Vagina (tissue), 2 donors: ENCODE measurements around the gene TLCD1. TPM values are rescaled to one million over a fixed set of nuclear protein-coding genes. Genes with fewer than 3 reads are reported as not detected.

Source experiments
- DNase-seq, 2 donors: peaks; one replicate each; pipeline ENCODE4 v3.0.0-alpha.2; 2017; ENCODE audit errors: extremely low spot score in 2 of 2
- H3K27ac ChIP-seq: fragments of 200-600 bp; sonication (generic); one replicate; pipeline ENCODE4 v1.5.1; 2019
- H3K27me3 ChIP-seq: fragments of 200-600 bp; sonication (generic); one replicate; pipeline ENCODE4 v1.5.1; 2019
- H3K36me3 ChIP-seq, 2 donors: fragments of 200-600 bp; sonication (generic); one replicate each; pipeline ENCODE4 v1.5.1; 2017 to 2019
- H3K4me1 ChIP-seq: fragments of 200-600 bp; sonication (generic); one replicate; pipeline ENCODE4 v1.5.1; 2019
- H3K4me3 ChIP-seq, 2 donors: fragments of 200-600 bp; sonication (generic); 1 replicate in 1 of 2; 2 replicates in 1 of 2; pipeline ENCODE4 v1.5.1; 2016 to 2019
- H3K9me3 ChIP-seq: fragments of 200-600 bp; sonication (generic); one replicate; pipeline ENCODE4 v1.5.1; 2019
- CTCF ChIP-seq, 3 experiments: fragments of 450-650 bp in 2 of 3; fragments of 200-600 bp in 1 of 3; sonication (generic) in 1 of 3; IDR thresholded peaks; one replicate each; pipeline ENCODE4 v1.5.1; 2017 to 2019; ENCODE audit warnings: antibody characterized with exemption in 3 of 3, mild to moderate bottlenecking in 2 of 3, moderate library complexity in 2 of 3
- POLR2A ChIP-seq, 2 donors: fragments of 450-650 bp; IDR thresholded peaks; one replicate each; pipeline ENCODE4 v1.6.1; 2017; ENCODE audit warnings: antibody characterized with exemption in 2 of 2, mild to moderate bottlenecking in 2 of 2, moderate library complexity in 2 of 2
- POLR2AphosphoS5 ChIP-seq, 2 donors: sonication (generic); formaldehyde crosslinking; IDR thresholded peaks; one replicate each; pipeline ENCODE4 v1.9.0; 2017; ENCODE audit warnings: antibody characterized with exemption in 2 of 2, mild to moderate bottlenecking in 2 of 2, low read depth in 1 of 2; ENCODE audit not compliant: insufficient read depth in 1 of 2
- intact Hi-C: fragments of 100-400 bp; cut with DNase I; formaldehyde crosslinking; loops from one replicate; pipeline ENCODE4 v1.15.1; 2023
- total RNA-seq: library from RNA; depleted of rRNA; stranded (reverse); fragments of >200 nt; gene quantifications from one replicate; pipeline ENCODE4 v1.2.3, GENCODE V29; 2016

Gene TLCD1
- total RNA-seq, 1 donor from 2014 or later: 2.9 TPM

GRCh38 chr17:28698253-28698941 lies 27.6 kb downstream of the TLCD1 start:
- no peaks in the 10 kb centered on the region for H3K9me3 ChIP-seq
- peaks cover 11 to 99% of the 10 kb centered on the region in 2 donors for H3K36me3 ChIP-seq
- TF ChIP-seq POLR2AphosphoS5 (IDR thresholded peaks at IDR 0.05; ENCODE audit: insufficient read depth in 1 of 2, low read depth in 1 of 2): no peak
- TF ChIP-seq POLR2A (IDR thresholded peaks at IDR 0.05): no peak
- no peak for TF ChIP-seq CTCF (IDR thresholded peaks at IDR 0.05)
- intact Hi-C loops: no loop called here
- no peaks in the 10 kb centered on the region for H3K4me1 ChIP-seq
- H3K27me3 ChIP-seq: no peaks in the 10 kb centered on the region
- H3K4me3 ChIP-seq: no peak overlapping the region
- no peak overlapping the region for H3K27ac ChIP-seq
- DNase-seq: no peak

- Histone ChIP-seq H3K36me3 (peaks cover 5 to 84% of the 10 kb centered on the region in 2 donors), H3K4me1 (no peaks in the 10 kb centered on the region), H3K27me3 (no peaks in the 10 kb centered on the region), H3K4me3 (no peak overlapping the region), H3K9me3 (no peaks in the 10 kb centered on the region), H3K27ac (no peak overlapping the region)
- TF ChIP-seq POLR2A (IDR thresholded peaks at IDR 0.05): no peak
- TF ChIP-seq POLR2AphosphoS5 (IDR thresholded peaks at IDR 0.05; ENCODE audit: insufficient read depth in 1 of 2, low read depth in 1 of 2): no peak
- no peak for TF ChIP-seq CTCF (IDR thresholded peaks at IDR 0.05)
- intact Hi-C loops: no loop called here
- DNase-seq: no peak
Observed at GRCh38 chr17:28693869-28694268, 32.2 kb downstream of the TLCD1 start.

GRCh38 chr17:28689011-28689410 lies 37.0 kb downstream of the TLCD1 start:
- H3K9me3 ChIP-seq: no peaks in the 10 kb centered on the region
- no peak overlapping the region for H3K27ac ChIP-seq
- no peak overlapping the region for H3K4me3 ChIP-seq
- H3K4me1 ChIP-seq: no peaks in the 10 kb centered on the region
- no peaks in the 10 kb centered on the region for H3K27me3 ChIP-seq
- intact Hi-C loops: no loop called here
- TF ChIP-seq CTCF (IDR thresholded peaks at IDR 0.05): no peak
- TF ChIP-seq POLR2A (IDR thresholded peaks at IDR 0.05): no peak
- no peak for TF ChIP-seq POLR2AphosphoS5 (IDR thresholded peaks at IDR 0.05; ENCODE audit: insufficient read depth in 1 of 2, low read depth in 1 of 2)
- peaks cover 8 to 85% of the 10 kb centered on the region in 2 donors for H3K36me3 ChIP-seq
- no peak for DNase-seq

GRCh38 chr17:28688481-28688880 lies 37.6 kb downstream of the TLCD1 start:
- Histone ChIP-seq H3K27ac (no peak overlapping the region), H3K36me3 (peaks cover 8 to 85% of the 10 kb centered on the region in 2 donors), H3K4me3 (no peak overlapping the region), H3K27me3 (no peaks in the 10 kb centered on the region), H3K9me3 (no peaks in the 10 kb centered on the region), H3K4me1 (no peaks in the 10 kb centered on the region)
- intact Hi-C loops: no loop called here
- TF ChIP-seq POLR2A (IDR thresholded peaks at IDR 0.05): no peak
- no peak for TF ChIP-seq CTCF (IDR thresholded peaks at IDR 0.05)
- TF ChIP-seq POLR2AphosphoS5 (IDR thresholded peaks at IDR 0.05; ENCODE audit: insufficient read depth in 1 of 2, low read depth in 1 of 2): no peak
- DNase-seq: no peak

- Histone ChIP-seq H3K36me3 (peaks cover 8 to 99% of the 10 kb centered on the region in 2 donors), H3K4me1 (no peaks in the 10 kb centered on the region), H3K9me3 (no peaks in the 10 kb centered on the region), H3K27me3 (no peaks in the 10 kb centered on the region), H3K27ac (no peak overlapping the region), H3K4me3 (no peak overlapping the region)
- DNase-seq: no peak
- intact Hi-C loops: no loop called here
- no peak for TF ChIP-seq POLR2AphosphoS5 (IDR thresholded peaks at IDR 0.05; ENCODE audit: insufficient read depth in 1 of 2, low read depth in 1 of 2)
- TF ChIP-seq POLR2A (IDR thresholded peaks at IDR 0.05): no peak
- no peak for TF ChIP-seq CTCF (IDR thresholded peaks at IDR 0.05)
Observed at GRCh38 chr17:28686296-28686695, 39.7 kb downstream of the TLCD1 start.
